HG03280 (cell line): Measurements from ENCODE around the gene HSDL1.

Source experiments
- ATAC-seq: cut with Tn5 transposase; IDR thresholded peaks from one replicate; pipeline ENCODE4 v1.9.1; 2021; ENCODE audit warnings: mild to moderate bottlenecking, moderate library complexity; ENCODE audit not compliant: unreplicated experiment

Gene HSDL1

DNA sequence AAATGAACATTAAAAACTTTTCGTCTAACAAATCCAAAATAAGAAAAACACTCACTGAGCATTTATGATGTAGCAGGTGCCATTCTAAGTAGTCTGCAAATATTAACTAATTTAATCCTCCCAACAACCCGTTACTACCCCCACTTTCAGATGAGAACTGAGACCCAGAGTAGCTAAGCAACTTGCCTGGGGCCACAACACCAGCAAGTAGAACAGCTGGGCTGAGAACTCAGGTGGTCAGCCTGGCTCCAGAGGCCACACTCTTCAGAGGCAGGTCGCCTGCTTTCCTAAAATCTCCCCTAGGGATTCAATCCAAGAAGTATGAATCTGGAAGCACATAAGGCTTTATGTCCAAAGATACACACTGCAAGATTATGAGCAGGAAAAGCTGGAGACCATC lies 34.5 kb downstream of the HSDL1 start:
- no peak for ATAC-seq

DNA sequence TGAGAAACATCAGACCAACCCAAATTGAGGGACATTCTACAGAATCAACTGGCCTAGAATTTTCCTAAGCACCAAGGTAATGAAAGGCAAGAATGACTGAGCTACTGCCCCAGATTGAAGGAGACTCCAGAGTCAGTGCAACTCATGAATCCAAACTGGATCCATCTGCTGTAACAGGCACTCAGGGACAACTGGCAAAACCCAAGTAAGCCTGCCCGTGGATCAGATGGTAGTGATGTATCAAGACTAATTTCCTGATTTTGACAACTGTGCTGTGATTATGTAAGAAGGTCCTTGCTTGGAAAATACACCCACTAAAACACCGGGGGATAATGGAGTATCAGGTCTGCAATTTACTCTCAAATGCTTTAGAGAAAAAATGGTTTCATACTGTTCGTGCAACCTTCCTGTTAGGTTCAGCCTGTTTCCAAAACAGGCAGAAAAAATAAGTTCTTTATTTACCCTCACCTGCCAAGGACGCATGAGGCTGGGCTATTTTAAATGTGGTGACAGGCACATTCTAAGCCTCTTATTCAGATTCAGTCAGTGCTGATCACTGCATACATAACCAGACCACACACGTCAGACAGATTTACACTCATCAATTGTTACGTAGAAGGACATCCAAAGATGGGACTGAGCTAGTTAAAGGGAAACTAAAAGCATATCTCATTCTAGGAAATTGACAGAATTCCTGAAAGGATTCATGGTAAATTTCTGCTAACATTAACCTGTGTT lies 35.2 kb downstream of the HSDL1 start:
- ATAC-seq: no peak

DNA sequence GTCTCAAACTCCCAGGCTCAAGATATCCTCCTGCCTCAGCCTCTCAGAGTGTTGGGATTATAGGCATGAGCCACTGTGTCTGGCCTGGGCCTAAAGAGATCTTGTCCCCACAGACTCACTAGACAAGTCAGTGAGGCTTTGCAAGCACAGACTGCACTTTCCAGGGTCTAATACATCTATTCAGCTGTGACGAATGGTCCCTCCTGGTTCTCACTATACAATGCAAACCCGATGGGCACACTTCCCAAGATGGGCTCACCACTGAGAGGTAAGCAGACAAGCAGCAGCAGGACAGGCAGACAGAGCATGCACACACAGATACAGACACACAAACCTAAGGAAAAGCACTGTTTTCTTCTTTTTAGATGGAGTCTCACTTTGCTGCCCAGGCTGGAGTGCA lies 37.1 kb downstream of the HSDL1 start:
- no peak for ATAC-seq

DNA sequence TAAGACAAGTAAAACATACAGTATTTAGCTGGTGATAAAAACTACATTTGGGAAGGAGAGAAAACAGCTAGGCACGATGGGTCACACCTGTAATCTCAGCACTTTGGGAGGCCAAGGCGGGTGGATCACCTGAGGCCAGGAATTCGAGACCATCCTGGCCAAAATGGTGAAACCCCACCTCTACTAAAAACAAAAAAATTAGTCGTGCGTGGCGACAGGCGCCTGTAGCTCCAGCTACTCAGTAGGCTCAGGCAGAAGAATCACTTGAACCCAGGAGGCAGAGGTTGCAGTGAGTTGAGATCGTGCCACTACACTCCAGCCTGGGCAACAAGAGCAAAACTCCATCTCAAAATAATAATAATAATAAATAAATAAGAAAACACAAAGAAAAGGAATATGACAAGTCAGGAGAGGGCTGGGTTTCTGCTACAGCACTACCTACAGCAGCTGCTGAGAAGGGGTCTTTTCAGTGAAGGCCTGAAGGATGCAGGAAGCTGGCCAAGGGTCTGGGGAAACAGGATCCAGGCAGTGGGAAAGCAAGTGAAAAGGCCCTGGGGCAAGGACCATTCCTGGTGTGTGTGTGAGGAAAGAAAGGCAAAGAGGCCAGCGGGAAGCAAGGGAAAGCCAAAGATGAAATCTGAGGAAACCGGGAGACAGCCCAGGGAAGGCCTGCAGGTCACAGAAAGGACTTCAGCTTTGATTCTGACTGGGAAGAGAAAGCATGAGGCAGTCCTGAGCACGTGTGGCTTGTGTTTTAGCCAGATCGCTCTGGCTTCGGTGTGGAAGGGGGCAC lies 38.8 kb downstream of the HSDL1 start:
- ATAC-seq: no peak

DNA sequence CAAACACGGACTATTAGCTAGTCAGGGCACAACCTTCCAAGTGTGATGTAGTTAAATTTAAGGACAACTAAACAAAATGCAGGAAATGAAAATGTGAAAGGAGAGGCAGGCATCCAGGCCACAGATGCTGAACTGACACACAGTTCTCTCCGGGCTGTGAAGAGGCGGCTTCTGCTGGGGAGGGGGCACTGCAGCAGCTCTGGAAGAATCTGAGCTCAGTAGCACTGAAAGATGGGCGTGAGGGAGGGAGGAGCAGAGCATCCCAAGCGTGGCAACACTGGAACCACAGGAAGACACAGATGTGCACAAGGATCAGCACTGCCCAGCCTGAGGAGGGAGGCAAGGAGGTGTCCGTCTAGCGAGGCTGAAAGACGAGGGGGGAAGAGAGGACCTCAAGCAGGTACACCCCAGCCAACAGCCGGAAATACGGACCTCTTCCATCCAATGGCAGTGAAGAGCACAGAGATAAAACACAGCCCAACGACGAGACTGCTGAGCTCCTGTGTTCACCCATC lies 39.6 kb downstream of the HSDL1 start:
- ATAC-seq: no peak

DNA sequence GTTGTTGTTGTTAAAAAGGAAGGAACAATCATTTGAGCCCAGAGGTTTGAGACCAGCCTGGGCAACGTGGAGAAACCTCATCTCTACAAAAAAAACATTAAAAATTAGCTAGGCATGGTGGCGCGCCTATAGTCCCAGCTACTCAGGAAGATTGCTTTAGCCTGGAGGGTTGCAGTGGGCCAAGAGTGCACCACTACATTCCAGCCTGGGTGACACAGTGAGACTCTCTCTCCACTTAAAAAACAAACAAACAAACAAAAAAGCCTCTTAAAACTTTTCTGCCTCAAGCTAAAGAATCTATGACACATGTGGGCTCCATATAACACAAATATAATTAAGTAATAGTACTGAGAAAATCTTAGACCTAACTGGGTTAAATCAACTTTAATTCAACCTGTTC lies 40.7 kb downstream of the HSDL1 start:
- no peak for ATAC-seq

DNA sequence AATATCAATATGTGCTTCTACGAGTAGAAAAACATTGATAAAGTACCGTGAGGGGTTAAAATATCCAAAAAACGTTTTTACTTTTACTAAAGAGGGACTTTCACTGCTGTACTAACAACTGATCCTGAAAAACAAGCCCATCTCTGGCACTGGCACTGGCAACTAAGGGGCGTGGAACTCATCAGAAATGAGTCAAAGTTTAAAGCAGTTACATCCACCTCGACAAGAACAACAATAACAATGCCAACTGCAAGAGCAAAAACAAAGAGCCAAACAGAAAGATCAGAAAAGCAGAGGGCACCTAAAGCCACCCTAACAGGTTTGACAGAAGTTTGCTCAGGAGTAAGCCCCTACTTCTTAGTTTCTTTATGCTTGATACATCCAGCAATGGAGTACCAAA lies 41.3 kb downstream of the HSDL1 start:
- no peak for ATAC-seq

DNA sequence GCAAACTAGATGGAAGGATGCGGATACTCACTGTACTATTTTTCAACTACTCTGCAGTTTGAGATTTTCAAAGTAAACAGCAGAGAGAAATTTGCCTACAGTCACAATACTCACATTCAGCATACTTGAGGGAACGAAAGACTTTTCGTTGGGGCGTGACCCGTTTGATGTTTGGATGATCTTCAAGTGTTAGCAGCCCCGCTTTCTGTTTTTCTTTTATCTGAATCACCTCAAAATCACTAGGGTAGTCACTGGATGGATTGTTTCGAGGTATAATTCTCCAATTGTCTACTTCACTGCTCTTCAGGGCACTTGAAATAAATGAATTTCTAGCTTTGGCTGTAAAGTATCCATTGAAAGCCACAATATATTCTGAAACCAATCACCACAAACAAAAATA lies 46.0 kb downstream of the HSDL1 start:
- no peak for ATAC-seq

DNA sequence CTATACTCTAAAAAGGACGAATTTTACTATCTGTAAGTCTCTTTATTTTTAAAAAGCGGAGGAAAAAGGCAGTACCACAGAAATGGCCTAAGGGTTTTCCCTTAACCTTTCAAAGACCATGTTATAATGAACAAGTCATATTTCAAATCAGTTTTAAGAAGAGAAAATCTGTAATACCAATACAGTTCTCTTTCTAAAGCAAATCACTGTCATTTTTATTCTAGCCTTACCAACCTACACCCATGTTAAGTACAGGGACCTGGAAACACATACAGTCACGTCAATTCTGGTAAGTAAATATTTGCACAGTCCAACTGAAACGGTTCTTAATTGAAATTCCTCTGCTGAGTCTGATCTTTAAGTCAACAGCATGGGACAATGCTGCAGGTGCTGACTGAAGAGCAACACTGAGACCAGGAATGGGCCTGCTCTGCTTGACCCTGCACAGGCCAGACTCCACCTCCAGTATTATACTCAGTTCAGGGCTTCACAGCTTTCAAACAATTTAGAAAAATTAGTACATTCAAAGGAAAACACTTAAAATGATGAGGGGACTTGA lies 48.5 kb downstream of the HSDL1 start:
- ATAC-seq: no peak

DNA sequence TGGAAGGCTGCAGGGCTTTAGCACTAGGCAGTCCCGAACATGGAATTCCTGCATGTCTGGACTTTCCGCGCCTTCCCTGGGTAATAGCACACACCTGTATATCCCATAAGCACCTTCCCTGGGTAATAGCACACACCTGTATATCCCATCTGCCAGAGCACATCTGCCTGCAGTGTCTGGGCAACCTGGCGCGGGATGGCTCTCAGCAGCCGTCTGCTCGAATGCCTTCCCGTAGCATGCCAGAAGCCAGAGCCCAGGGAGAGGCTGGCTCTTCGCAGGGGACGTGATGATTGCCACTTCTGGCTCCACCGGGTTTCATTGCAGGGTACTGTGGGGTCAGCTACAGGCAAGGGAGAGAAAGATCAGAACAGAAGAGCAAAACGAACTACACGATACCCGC lies 49.5 kb downstream of the HSDL1 start:
- ATAC-seq: no peak

DNA sequence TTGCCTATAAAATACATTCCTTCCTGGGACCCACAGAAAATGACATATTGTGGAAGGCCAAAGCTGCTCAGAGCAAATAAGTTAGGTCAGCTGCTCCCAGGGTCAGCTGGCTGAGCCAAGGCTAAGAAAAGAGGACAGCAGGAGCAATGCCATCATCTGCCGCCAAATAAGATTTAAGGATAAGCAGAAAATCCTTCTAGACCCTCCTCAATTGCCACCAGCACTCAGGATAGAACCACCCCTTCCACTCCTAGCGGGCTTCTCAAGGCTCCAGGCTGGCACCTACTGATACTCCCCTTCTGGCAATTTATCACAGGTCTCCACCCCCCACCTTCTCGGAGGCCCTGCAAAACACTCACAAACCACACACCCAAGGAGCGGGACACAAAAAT lies 51.1 kb downstream of the HSDL1 start:
- ATAC-seq: no peak

DNA sequence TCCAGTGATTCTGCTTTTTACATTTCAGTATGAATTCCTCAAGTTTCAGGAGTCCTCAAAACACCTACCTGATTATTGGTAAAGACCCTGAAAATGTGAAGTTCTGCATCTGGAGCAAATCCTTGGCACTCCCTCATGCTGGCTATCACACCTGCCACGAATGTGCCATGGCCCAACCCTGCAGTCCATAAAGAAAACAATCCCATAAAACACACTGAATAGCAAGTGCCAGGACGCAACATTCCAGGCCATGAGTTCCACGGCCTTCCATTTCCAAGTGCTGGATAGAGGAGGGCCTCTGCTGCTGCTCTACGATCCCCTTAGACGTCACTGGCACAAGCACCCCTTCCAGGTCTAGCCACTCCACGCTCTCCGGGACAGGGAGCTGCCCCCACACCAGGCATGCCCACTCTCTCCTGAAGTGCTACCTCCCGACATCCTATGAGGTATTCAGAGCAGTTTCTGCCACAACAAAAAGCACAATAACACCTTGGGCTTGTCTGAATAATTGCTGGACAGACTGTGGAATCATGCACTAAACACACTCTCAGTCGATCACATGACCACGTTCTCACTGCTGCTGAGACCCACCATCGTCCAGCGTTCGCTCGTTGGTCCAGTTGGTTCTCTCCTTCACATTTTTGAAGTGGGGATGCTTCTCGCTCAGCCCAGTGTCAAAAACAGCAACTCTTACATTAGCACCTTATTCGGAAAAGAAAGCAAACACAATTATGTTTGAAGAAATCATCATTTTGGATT lies 51.7 kb downstream of the HSDL1 start:
- ATAC-seq: no peak

DNA sequence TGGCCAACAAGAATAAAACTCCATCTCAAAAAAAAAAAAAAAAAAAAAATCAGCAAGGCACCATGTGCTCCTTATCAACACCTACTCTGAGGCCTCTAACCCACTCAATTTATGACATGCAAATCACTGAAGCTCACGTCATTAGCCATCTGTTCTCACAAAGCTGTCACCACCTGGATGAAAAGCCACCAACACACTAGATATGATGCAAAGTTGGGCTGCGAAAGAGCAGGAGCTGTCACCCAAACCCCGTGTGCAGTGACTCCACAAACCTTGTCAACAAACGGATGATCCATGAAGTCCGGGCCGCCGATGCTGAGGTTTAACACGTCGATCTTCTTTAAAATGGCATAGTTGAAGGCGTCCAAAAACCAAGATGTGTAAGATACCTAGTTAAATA lies 53.5 kb downstream of the HSDL1 start:
- ATAC-seq: no peak

DNA sequence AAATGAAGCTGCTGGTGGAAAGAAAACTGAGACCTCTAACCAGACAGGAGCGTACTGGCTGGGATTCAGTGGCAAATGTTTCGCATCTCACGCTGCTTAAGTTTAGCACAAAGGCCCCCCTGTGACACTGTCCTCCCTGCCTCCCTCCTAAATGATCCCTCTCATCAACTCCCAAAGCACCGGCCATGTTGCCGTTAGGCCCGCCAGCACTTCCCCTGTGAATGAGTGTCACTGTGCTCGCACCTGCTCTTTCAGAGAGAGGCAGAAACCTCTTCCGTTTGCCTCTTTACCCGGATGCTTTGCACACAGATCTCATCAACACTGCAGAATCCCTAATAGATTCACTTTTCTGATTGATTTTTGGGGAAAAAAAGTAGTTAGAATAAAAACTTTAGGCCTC lies 54.8 kb downstream of the HSDL1 start:
- ATAC-seq: no peak

DNA sequence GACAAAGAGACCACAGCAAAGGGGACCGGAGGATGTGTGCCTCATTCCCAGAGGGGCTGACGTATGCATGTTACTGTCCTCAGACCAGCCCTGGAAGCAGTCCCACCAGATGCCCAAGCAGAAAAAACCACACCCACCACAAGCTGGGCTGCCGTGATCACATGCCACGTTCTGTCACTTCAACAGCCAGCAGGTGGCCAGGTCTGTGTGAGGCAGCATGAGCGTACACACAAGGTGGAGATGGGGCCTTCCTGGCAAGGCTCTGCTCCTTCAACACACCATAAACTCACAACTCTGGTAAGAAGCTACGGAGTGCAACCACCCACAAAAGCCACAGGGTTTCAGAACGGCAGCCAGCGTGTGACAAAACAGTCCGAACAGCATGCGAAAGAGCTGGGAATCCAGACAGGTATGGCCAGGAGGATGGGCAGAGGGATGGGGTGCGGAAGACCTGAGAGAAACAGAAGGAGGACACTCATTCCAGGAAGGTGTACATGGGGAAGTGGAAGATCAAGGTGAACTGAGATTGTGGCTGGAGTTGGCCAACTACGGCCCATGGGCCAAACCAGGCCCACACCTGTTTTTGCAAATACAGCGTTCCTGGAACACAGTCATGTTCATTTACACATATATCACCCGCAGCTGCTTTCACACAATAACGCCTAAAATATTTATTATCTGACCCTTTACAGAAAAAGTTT lies 56.1 kb downstream of the HSDL1 start:
- peak; percentile 80 for ATAC-seq

DNA sequence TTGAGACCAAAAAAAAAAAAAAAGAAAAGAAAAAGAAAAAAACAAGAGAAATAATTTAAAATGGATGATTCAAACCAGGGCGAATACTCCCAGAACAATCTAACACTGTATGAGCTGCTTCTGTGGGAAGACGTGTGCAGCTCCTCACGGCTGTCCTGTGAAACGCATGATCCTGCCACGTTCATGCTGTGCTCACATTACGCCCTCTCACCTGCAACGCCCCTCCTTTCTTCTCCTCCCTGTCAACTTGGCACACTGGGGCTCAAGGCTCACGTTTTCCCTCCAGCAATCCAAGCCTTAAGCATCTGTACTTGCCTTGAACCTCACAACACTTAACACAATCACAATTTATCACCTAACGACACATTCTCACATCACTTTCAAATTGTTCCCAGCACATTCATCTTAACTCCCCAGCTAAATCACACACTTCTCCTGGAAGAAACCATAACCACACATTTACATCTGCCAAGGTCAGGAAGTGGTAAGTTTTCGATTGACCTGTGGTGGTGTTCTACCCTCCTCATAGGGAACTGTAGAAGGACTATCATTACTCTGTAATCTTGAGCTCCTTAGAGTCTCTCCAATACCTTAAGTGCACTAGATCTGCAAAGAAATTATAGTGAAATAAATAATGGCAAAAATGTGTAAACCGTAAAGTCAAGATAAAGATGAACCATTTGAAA lies 57.4 kb downstream of the HSDL1 start:
- ATAC-seq: no peak

DNA sequence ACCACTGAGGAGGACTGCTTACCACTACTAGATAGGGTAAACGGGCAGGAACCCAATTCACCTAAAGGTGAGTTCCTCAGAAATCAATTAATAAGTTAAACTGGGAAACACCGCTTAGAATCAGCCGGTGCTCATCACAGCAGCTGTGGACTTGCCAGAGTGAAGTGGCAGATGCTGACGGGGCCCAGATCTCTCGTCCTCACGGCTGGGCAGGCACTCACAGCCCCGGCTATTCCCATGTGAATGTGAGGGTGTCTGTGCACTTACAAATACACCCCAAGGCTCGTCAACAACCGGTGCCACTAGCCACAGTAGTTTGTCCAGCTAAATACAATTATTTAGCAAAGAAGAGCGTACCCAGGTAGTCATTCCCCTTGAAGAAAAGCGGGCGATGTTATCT lies 58.0 kb downstream of the HSDL1 start:
- ATAC-seq: no peak

DNA sequence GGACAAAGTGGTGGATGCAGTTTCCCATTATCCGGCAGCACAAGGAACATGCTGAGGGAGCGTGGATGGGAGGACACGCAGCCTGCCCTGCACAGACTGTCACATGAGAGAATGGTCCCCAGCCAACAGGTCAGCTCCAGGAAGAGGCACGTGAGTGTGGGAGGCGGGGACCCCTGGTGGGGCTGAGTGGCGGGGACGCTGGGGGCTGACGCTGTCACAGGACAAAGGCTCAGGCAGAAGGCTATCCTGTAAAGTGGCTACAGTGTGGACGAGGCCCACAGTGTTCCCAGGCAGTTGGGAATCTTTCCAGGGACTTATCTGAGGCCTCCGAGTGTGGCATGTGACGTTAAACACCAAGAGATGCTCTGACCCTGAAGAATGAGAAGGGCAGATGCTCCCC lies 58.6 kb downstream of the HSDL1 start:
- no peak for ATAC-seq

DNA sequence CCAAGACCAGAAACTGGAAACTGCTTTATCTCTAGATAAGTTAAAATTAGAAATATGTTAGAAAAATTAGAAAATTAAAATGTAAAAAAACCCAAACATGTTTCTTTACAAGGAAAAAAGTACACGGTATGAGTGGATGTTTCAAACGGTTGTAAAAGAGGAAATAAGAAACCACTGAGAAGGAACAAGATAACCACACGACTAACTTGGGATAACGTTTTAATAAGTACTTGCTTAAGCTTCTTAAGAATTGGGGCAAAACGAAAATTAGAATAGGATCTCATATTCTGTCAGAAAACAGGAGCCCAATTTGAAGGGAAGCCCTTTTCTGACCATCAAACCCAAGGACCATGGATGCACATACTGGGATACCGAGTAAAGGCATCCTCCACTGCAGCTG lies 59.2 kb downstream of the HSDL1 start:
- no peak for ATAC-seq

DNA sequence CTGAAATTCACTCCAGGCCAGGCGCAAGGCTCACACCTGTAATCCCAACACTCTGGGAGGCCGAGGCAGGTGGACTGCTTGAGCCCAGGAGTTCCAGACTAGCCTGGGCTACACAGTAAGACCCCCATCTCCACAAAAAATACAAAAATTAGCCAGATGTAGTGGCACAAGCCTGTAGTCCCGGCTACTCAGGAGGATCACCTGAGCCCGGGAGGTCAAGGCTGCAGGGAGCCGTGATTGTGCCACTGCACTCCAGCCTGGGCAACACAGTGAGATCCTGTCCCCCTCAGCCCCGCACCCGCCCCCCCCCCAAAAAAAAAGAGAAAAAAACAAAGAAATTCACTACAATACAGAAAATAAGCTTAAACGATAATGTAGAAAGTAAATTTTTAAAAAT lies 59.7 kb downstream of the HSDL1 start:
- ATAC-seq: no peak
